COLO668 (cell line): ENCODE results near the gene SMYD3.
"Not testable (repeated sequence)": the region's sequence is repeated elsewhere in the genome, so short reads cannot be mapped to it uniquely, and the experiment has no call there.

Experiments used
- DNase-seq: peaks from one replicate; lab custom pipeline; 2025; ENCODE audit not compliant: unreplicated experiment; lab: John Stamatoyannopoulos, UW

SMYD3 gene

DNA sequence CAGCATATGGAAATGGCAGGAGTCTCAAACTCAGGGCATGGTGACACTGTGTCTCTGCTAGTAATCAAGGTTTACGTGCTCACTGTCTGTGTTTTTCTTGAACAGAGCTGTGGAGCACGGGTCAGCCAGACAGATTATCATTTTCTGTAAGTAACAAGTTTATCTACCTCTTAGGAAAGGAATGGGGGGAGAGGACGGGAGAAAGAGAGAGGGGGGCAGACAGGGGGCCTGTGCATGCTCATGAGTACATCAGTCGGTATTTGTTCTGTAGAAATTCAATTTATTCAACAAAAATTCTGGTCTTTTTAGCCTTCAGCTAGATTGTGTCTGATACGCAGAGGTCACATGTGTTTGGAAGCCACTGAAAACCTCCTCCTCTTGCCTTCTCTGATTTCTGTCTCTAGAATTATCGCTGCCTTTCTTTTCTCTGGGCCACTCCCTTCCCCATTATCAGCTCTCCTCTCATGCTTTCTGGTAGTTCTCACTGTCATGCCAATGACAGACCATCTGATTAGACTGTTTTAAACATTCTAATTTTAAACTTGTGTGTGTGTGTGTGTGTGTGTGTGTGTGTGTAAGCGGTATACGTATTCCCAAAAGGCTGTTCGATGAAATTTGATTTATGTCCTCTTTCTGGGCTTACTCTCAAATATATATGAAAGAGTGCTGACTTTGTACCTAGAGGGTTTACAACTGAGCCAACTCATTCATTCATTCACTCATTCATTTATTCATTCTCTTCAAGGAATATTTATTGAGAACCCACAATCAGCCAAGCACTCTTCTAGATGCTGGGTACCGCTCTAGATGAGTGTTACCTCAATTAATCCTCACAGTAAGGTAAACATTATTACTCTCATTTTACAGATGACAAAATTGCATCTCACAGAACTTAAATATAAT lies 715.4 kb downstream of the SMYD3 start:
- no peak for DNase-seq

GRCh38 chr1:245790441-245790840 lies 716.6 kb downstream of the SMYD3 start:
- DNase-seq = no peak

DNA sequence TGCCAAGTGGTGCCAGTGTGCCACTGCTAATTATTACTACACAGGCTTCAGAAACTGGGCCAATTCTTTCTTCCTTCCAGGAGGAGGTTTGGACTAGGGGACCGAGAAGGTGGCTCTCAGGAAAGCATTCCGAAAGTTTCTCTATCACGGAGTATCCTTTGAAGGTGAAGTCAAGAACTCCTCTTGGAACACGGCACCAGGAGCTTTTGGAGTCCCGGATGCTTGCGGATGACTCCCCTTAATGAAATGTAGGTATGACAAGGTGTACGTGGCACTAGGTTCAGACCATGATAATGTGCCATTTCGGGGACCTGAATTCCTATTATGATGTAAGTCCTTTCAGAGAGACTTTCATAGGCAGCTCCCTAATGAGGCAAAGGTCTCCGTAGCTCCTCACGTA lies 718.2 kb downstream of the SMYD3 start:
- no peak for DNase-seq

DNA sequence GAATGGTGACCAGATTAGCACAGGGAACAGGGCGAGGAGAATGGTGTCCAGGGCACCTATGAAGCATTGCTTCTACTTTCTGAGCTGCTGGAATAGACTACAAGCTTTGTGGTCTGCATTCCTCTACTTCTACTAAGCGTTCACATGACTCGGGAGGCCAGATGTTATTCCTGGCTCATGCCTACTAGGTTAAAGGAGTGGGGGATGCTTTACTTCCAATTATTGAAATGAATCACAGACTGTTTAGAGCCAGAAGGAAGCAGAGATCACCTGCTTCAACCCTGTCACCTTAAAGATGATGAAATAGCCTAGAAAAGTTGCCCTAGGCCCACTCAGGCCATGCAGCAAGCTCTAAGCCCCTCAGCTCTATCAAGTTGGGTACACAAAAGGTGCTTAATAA lies 718.8 kb downstream of the SMYD3 start:
- DNase-seq = no peak

GRCh38 chr1:245786948-245787347 lies 720.1 kb downstream of the SMYD3 start:
- DNase-seq = no peak

- no peak for DNase-seq
These were observed 727.0 kb downstream of the SMYD3 start for GRCh38 chr1:245779797-245780755.

DNA sequence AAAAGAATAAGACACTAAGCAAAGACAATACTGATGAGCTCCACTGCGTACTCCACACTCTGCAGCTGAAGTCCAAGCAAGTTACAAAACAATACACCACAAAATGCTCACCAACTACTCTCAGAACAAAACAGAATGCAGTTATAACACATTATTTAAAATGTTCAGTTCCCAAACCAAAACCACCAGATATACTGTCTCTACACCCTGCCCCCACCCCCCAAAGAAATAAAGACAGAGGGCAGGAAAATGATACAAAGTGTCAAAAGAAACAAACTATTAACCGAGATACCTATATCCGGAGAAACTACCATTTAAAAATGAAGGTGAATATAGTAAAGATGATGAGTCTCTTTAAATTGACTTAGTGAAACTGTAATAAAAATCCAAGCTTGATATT lies 729.3 kb downstream of the SMYD3 start:
- DNase-seq = no peak

- DNase-seq = peak; percentile 31
These were observed 730.3 kb downstream of the SMYD3 start for GRCh38 chr1:245776694-245777332.

DNA sequence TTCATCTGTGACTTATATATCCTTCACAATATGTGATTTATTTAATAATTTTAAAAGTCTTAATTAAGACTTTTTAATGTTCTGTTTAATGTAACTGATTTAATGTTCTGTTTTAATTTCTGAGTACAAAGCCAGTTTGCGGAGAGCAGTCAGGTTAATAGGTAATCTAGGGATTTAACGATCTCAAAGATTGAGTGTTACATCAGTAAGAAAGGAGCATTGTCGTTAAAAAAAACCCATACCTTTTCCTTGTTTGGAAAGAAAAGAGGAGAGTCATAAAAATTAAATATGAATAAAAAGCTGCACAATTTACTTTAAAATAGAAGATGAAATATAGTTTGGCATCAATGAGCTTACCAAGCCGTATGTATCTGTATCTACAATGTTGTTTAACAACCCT lies 730.9 kb downstream of the SMYD3 start:
- DNase-seq = no peak

DNA sequence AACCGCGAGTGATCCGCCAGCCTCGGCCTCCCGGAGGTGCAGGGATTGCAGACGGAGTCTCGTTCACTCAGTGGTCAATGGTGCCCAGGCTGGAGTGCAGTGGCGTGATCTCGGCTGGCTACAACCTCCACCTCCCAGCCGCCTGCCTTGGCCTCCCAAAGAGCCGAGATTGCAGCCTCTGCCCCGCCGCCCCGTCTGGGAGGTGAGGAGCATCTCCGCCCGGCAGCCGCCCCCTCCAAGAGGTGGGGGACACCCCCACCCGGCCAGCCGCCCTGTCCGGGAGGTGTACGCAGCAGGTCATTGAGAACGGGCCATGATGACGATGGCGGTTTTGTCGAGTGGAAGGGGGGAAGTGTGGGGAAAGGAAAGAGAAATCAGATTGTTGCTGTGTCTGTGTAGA lies 732.1 kb downstream of the SMYD3 start:
- DNase-seq = not testable (repeated sequence)

- no peak for DNase-seq
These were observed 732.9 kb downstream of the SMYD3 start for GRCh38 chr1:245774196-245774595.

DNA sequence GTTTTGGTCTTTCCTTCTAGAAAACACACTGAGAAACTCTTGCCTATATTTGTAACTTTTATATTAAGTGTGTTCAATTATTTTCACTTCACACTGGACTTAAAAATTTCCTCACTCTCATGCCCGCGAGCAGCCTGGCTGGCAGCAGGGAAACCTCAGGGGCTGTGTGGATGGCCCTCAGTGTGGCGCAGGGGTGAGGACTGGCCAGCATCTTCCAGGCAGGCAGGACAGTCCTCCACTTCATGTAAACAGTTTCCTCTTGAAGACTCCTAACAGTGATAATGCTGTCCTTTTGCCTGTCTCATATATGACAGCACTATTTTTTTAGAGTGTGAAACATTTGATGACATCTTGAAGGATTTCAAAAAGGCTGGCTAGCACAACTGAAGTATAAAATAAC lies 733.7 kb downstream of the SMYD3 start:
- no peak for DNase-seq

GRCh38 chr1:245772739-245773138 lies 734.3 kb downstream of the SMYD3 start:
- no peak for DNase-seq

GRCh38 chr1:245772325-245772724 lies 734.8 kb downstream of the SMYD3 start:
- DNase-seq = no peak

- DNase-seq = no peak
These were observed 735.4 kb downstream of the SMYD3 start for GRCh38 chr1:245771511-245772281.

DNA sequence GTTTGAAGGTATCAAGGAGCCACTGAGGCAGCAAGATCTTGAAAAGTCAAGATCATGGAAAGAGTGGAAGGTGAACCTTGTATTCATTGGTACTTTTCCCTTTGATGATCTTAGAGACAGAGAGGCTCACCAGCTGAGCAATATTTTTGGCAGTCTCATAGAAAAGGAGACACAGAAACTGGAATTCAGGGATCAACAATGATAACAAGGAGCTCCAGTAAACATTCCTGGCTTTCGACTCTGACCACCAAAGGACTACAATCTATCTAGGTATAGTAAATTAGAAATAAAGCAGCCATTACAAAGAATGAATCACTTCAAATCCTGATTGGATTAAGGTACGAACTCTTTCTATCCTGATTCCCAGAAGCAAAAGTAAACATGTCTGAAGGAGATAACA lies 736.9 kb downstream of the SMYD3 start:
- DNase-seq = no peak

DNA sequence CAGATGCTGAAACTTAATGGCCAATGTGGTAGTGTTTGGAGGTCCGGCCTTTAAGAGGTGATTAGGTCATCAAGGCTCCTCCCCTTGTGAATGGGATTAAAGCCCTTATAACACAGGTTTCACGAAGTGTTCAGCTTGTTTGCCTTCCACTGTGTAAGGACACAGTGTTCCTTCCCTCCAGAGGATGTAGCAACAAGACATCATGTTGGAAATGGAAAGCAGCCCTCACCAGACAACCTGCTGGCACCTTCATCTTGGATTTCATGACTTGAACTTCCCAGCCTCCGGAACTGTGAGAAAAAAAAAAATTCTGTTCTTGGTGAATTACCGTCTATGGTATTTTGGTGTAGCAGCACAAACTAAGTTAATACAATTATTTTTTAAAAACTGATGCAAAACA lies 738.5 kb downstream of the SMYD3 start:
- no peak for DNase-seq

- no peak for DNase-seq
These were observed 741.7 kb downstream of the SMYD3 start for GRCh38 chr1:245765230-245766000.

DNA sequence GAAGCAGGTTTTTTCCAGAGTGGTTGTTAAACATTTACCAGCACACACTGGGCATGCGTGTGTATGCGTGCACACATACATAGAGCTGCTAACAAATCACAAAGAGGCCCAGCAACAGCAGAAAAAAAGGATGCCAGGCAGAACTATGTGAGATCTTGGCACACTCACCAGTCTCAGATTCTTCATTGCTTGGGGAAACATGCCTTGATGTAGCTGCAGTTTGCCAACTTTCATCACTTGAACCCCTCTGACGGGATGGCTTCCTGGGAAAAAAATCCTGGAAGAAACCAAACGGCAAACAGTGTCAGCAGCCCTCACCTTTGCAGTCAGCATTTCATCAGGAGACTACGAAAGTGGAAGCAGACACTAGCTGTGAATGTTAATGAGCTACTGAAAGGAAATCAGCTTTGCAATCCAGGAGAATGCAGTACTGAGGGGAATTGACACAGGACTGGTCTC lies 743.2 kb downstream of the SMYD3 start:
- DNase-seq = no peak

- DNase-seq = no peak
These were observed 744.6 kb downstream of the SMYD3 start for GRCh38 chr1:245762396-245762910.
